ENCODE data around the gene ATP11C.

Gene ATP11C

DNA sequence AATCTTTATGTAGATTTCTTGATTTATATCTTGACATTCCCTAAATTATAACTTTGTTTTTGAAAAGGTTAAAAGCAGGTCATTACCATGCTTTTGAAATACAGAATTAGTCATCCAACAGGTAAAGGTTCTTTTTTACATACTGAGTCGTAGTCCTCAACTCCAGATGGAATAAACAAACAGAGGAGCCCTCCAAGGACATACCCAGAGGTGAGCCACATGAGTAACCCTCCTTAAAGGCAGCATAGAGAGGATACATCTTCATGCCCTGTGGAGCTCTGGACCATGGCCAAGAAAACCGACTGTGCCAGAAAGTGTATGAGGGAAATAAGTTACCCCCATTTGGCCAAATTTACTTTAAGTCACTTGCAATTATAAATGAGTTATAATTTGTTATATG lies 129.6 kb downstream of the ATP11C start:
- Histone ChIP-seq H3K36me3 (ENCODE audit: insufficient read depth, low read length) (peaks cover 11% of the 10 kb centered on the region), H3K4me1 (ENCODE audit: insufficient read depth, low read length) (no peaks in the 10 kb centered on the region), H3K9me3 (ENCODE audit: low read length) (no peaks in the 10 kb centered on the region), H2AFZ (ENCODE audit: low read depth, low read length) (no peak overlapping the region), H3K4me3 (ENCODE audit: low read length) (no peak overlapping the region), H3K27me3 (ENCODE audit: insufficient read depth, low read length) (no peaks in the 10 kb centered on the region)

DNA sequence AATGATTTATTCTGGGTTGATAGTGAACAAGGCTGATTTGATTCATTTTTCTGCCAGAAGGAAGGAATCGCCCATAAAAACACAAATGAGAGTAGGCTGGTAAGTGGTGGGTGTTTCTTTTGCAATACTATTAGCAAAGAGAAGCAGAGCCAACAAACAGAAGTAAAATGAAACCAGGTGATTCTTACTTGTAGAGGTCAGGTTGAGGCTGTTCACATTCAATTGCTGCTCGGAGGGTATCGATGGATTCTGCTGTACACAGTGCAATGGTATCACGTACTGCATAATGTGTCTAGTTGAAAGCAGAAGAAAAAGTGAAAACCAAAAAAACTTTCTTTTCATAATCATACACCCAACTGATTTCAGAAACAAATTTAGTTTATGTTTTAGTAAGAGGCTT lies 130.8 kb downstream of the ATP11C start:
- Histone ChIP-seq H3K36me3 (ENCODE audit: insufficient read depth, low read length) (peaks cover 11% of the 10 kb centered on the region), H2AFZ (ENCODE audit: low read depth, low read length) (no peak overlapping the region), H3K4me3 (ENCODE audit: low read length) (no peak overlapping the region), H3K27me3 (ENCODE audit: insufficient read depth, low read length) (no peaks in the 10 kb centered on the region), H3K4me1 (ENCODE audit: insufficient read depth, low read length) (no peaks in the 10 kb centered on the region), H3K9me3 (ENCODE audit: low read length) (no peaks in the 10 kb centered on the region)

GRCh38 chrX:139801397-139801813 lies 131.4 kb downstream of the ATP11C start:
- no peak overlapping the region for H3K4me3 ChIP-seq (ENCODE audit: low read length)
- H3K4me1 ChIP-seq (ENCODE audit: insufficient read depth, low read length), result no peaks in the 10 kb centered on the region
- no peaks in the 10 kb centered on the region for H3K27me3 ChIP-seq (ENCODE audit: insufficient read depth, low read length)
- no peaks in the 10 kb centered on the region for H3K9me3 ChIP-seq (ENCODE audit: low read length)
- no peak overlapping the region for H2AFZ ChIP-seq (ENCODE audit: low read depth, low read length)
- H3K36me3 ChIP-seq (ENCODE audit: insufficient read depth, low read length), result peaks cover 11% of the 10 kb centered on the region

- H3K4me3 ChIP-seq (ENCODE audit: low read length), result no peak overlapping the region
- H3K36me3 ChIP-seq (ENCODE audit: insufficient read depth, low read length), result peaks cover 9% of the 10 kb centered on the region
- H3K9me3 ChIP-seq (ENCODE audit: low read length), result no peaks in the 10 kb centered on the region
- H2AFZ ChIP-seq (ENCODE audit: low read depth, low read length), result no peak overlapping the region
- no peaks in the 10 kb centered on the region for H3K27me3 ChIP-seq (ENCODE audit: insufficient read depth, low read length)
- H3K4me1 ChIP-seq (ENCODE audit: insufficient read depth, low read length), result no peaks in the 10 kb centered on the region
Measured at GRCh38 chrX:139798701-139799100, 134.2 kb downstream of the ATP11C start.

DNA sequence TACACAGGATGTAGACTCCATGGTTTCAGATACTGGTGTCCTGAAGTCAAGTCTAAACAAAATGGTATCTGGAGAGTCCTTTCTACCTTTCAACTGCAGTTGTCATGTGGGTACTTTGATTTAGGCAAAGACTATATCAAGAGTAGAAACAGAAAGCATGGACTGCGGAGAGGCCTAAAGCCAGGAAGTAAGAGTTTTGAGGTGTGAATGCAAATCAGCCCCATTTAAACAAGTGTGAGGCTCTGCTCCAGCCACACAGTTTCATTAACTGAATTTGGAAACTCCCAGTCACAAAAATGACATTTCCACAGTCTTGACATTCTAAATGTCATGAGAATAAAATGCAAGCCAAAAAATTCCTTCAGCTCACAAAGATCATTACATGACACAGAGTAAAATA lies 137.7 kb downstream of the ATP11C start:
- no peaks in the 10 kb centered on the region for H3K36me3 ChIP-seq (ENCODE audit: insufficient read depth, low read length)
- no peak overlapping the region for H2AFZ ChIP-seq (ENCODE audit: low read depth, low read length)
- no peaks in the 10 kb centered on the region for H3K4me1 ChIP-seq (ENCODE audit: insufficient read depth, low read length)
- no peaks in the 10 kb centered on the region for H3K9me3 ChIP-seq (ENCODE audit: low read length)
- no peaks in the 10 kb centered on the region for H3K27me3 ChIP-seq (ENCODE audit: insufficient read depth, low read length)
- H3K4me3 ChIP-seq (ENCODE audit: low read length), result no peak overlapping the region

DNA sequence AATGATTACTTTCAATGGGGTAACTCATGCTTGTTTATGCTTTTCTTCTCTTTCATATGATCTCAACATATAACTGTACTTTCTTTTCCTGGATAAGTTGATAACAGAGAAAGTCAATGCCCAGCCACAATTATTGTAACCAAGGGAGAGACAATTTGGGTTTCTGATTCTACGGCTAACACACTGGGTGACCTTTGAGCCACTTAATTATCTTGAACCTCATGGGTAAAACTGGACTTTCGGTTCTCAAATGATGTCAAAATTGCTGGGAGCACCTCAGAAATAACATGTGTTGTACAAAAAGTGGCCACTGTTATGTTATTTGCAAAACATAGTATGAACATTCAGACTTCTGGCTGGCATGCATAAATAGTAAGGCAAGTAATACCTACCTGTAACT lies 145.3 kb downstream of the ATP11C start:
- Histone ChIP-seq H3K9me3 (ENCODE audit: low read length) (no peaks in the 10 kb centered on the region), H3K27me3 (ENCODE audit: insufficient read depth, low read length) (no peaks in the 10 kb centered on the region), H3K4me1 (ENCODE audit: insufficient read depth, low read length) (no peaks in the 10 kb centered on the region), H3K36me3 (ENCODE audit: insufficient read depth, low read length) (peaks cover 14% of the 10 kb centered on the region), H2AFZ (ENCODE audit: low read depth, low read length) (no peak overlapping the region), H3K4me3 (ENCODE audit: low read length) (no peak overlapping the region)

- Histone ChIP-seq H3K36me3 (ENCODE audit: insufficient read depth, low read length) (peaks cover 14% of the 10 kb centered on the region), H2AFZ (ENCODE audit: low read depth, low read length) (no peak overlapping the region), H3K27me3 (ENCODE audit: insufficient read depth, low read length) (no peaks in the 10 kb centered on the region), H3K4me1 (ENCODE audit: insufficient read depth, low read length) (no peaks in the 10 kb centered on the region), H3K9me3 (ENCODE audit: low read length) (no peaks in the 10 kb centered on the region), H3K4me3 (ENCODE audit: low read length) (no peak overlapping the region)
Measured at GRCh38 chrX:139784807-139785206, 148.0 kb downstream of the ATP11C start.

GRCh38 chrX:139783959-139784358 lies 148.9 kb downstream of the ATP11C start:
- H3K4me1 ChIP-seq (ENCODE audit: insufficient read depth, low read length), result no peaks in the 10 kb centered on the region
- no peak overlapping the region for H2AFZ ChIP-seq (ENCODE audit: low read depth, low read length)
- peaks cover 14% of the 10 kb centered on the region for H3K36me3 ChIP-seq (ENCODE audit: insufficient read depth, low read length)
- H3K27me3 ChIP-seq (ENCODE audit: insufficient read depth, low read length), result no peaks in the 10 kb centered on the region
- no peaks in the 10 kb centered on the region for H3K9me3 ChIP-seq (ENCODE audit: low read length)
- no peak overlapping the region for H3K4me3 ChIP-seq (ENCODE audit: low read length)

- Histone ChIP-seq H3K4me3 (ENCODE audit: low read length) (no peak overlapping the region), H2AFZ (ENCODE audit: low read depth, low read length) (no peak overlapping the region), H3K4me1 (ENCODE audit: insufficient read depth, low read length) (no peaks in the 10 kb centered on the region), H3K9me3 (ENCODE audit: low read length) (no peaks in the 10 kb centered on the region), H3K27me3 (ENCODE audit: insufficient read depth, low read length) (no peaks in the 10 kb centered on the region), H3K36me3 (ENCODE audit: insufficient read depth, low read length) (peaks cover 11% of the 10 kb centered on the region)
Measured at GRCh38 chrX:139783030-139783429, 149.8 kb downstream of the ATP11C start.

DNA sequence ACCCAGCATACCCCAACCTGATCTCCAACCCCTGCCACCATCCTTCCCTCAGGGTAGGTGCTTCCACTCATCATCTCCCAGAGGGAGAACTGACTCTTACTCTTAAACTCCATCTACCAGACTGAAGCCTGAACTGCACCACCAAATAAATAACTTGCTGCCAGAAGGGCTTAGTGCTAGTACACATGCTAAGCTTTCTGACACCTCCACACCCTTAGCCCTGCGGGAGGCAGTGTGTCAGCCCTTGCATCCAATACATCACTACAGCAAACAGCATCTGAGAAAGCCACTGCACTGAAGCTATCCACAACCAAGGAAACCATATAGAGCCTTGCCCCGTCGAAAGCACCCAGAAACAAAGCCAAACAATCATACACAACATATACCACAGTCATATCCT lies 156.3 kb downstream of the ATP11C start:
- Histone ChIP-seq H2AFZ (ENCODE audit: low read depth, low read length) (no peak overlapping the region), H3K4me3 (ENCODE audit: low read length) (no peak overlapping the region), H3K4me1 (ENCODE audit: insufficient read depth, low read length) (no peaks in the 10 kb centered on the region), H3K27me3 (ENCODE audit: insufficient read depth, low read length) (no peaks in the 10 kb centered on the region), H3K9me3 (ENCODE audit: low read length) (peaks cover 2% of the 10 kb centered on the region), H3K36me3 (ENCODE audit: insufficient read depth, low read length) (peaks cover 3% of the 10 kb centered on the region)

DNA sequence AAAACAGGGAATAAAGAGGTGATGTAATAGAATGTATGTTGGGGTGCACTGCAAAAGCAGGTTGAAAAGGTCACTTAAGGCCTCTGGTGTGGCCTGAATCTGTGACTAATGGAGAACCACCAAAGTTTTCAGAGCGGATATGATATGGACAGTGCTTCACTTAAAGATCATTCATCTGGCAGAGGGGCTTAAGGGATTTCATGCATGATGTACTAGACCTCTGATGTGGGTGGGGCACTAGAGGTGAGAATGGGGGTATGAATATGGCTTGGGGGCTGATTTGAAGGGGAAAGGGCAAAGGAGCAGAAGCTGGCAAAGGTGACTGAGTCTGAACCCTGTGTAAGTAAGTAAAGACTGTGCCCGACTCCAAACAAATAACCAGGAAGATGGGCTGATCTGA lies 162.5 kb downstream of the ATP11C start:
- no peaks in the 10 kb centered on the region for H3K4me1 ChIP-seq (ENCODE audit: insufficient read depth, low read length)

GRCh38 chrX:139766545-139766983 lies 166.3 kb downstream of the ATP11C start:
- no peaks in the 10 kb centered on the region for H3K4me1 ChIP-seq (ENCODE audit: insufficient read depth, low read length)
- no peak overlapping the region for H2AFZ ChIP-seq (ENCODE audit: low read depth, low read length)
- H3K9me3 ChIP-seq (ENCODE audit: low read length), result no peaks in the 10 kb centered on the region
- peaks cover 6% of the 10 kb centered on the region for H3K36me3 ChIP-seq (ENCODE audit: insufficient read depth, low read length)
- no peak overlapping the region for H3K4me3 ChIP-seq (ENCODE audit: low read length)
- no peaks in the 10 kb centered on the region for H3K27me3 ChIP-seq (ENCODE audit: insufficient read depth, low read length)

More for the DNA sequence above, 162.5 kb downstream of the ATP11C start:
- peaks cover 7% of the 10 kb centered on the region for H3K36me3 ChIP-seq (ENCODE audit: insufficient read depth, low read length)
- no peak overlapping the region for H2AFZ ChIP-seq (ENCODE audit: low read depth, low read length)
- no peak overlapping the region for H3K4me3 ChIP-seq (ENCODE audit: low read length)
- no peaks in the 10 kb centered on the region for H3K27me3 ChIP-seq (ENCODE audit: insufficient read depth, low read length)
- H3K9me3 ChIP-seq (ENCODE audit: low read length), result no peaks in the 10 kb centered on the region

DNA sequence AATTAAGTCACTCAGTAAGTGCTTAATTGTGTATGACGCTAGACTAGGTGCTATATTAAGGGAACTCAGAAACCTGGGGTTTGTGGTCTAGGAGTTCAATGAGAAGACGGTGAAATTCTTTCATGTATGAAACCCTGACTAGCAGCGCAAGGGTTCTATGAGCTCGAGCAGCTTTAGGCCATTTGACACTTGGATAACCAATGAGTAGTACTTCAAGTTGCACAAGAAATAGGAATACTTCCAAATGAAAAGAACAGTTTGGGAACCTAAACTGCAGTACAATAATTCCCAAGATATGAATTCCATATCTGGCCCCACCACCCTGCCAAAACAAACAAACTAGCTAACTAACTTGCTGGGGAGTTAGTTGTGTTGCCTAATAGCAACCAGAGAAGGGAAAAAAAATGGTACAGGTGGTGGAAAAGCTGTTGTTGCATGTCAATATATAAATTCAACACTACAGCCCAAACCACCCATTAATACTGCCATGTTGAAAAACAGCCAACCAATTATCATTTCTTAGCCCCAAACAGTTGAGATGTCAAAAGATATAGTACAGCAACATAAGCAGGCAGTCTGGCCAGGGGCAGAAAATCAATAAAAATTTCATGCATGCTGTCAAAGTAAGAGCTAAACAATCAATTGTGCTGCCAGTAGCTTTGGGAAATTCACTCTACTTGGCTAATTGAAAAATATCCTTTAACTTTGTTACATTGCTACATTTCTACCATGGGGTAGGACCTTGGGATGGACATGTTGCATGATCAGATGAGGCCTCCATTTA lies 170.3 kb downstream of the ATP11C start:
- no peaks in the 10 kb centered on the region for H3K27me3 ChIP-seq (ENCODE audit: insufficient read depth, low read length)

DNA sequence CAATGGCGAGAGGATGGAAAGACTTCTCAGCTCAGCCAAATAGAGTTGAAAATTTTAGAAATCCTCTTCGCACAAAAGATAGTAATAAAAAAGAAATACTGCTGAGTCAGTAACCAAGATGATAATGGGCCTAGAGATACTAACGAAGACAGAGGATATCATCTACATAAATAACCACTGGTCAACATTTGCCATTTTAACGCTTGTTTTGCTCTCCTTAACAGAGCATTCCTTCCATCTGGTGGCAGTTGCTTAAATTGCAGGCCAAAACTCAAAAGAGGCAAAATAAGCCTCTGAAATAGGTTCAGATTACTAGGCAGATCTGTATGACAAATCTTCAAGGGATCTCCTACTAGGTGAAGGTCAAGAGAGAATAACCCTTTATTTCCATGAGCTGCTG lies 173.2 kb downstream of the ATP11C start:
- peaks cover 4% of the 10 kb centered on the region for H3K9me3 ChIP-seq (ENCODE audit: low read length)
- H2AFZ ChIP-seq (ENCODE audit: low read depth, low read length), result no peak overlapping the region
- H3K36me3 ChIP-seq (ENCODE audit: insufficient read depth, low read length), result peaks cover 2% of the 10 kb centered on the region
- no peaks in the 10 kb centered on the region for H3K4me1 ChIP-seq (ENCODE audit: insufficient read depth, low read length)
- H3K4me3 ChIP-seq (ENCODE audit: low read length), result no peak overlapping the region
- H3K27me3 ChIP-seq (ENCODE audit: insufficient read depth, low read length), result no peaks in the 10 kb centered on the region

More for the DNA sequence above, 170.3 kb downstream of the ATP11C start:
- peaks cover 2% of the 10 kb centered on the region for H3K36me3 ChIP-seq (ENCODE audit: insufficient read depth, low read length)
- H2AFZ ChIP-seq (ENCODE audit: low read depth, low read length), result no peak overlapping the region
- no peaks in the 10 kb centered on the region for H3K9me3 ChIP-seq (ENCODE audit: low read length)
- H3K4me1 ChIP-seq (ENCODE audit: insufficient read depth, low read length), result no peaks in the 10 kb centered on the region
- no peak overlapping the region for H3K4me3 ChIP-seq (ENCODE audit: low read length)
